SK-N-SH treated with all-trans-retinoic acid at 6 μM for 48 hours (cell line): Measurements from ENCODE around the gene RRP1.

Experiments
- ATAC-seq: fragments of 200-7000 bp; cut with Tn5 transposase; 3 replicates; pipeline ENCODE4 v1.9.1; 2020; ENCODE audit warnings: mild to moderate bottlenecking, moderate library complexity
- ARNTL ChIP-seq: fragments of 450-650 bp; formaldehyde crosslinking; IDR thresholded peaks from 2 replicates; pipeline ENCODE4 v1.5.0; 2020; ENCODE audit warnings: low read depth, mild to moderate bottlenecking, moderate library complexity, borderline replicate concordance
- CSDC2 ChIP-seq: fragments of 250-450 bp; sonication (Bioruptor Pico); IDR thresholded peaks from 2 replicates; pipeline ENCODE4 v1.5.0; 2020; ENCODE audit warnings: mild to moderate bottlenecking, moderate library complexity
- ESRRG ChIP-seq: fragments of 250-450 bp; sonication (Bioruptor Pico); IDR thresholded peaks from 2 replicates; pipeline ENCODE4 v1.6.1; 2021; ENCODE audit warnings: mild to moderate bottlenecking
- GLIS3 ChIP-seq: fragments of 250-450 bp; sonication (Bioruptor Pico); IDR thresholded peaks from 2 replicates; pipeline ENCODE4 v1.5.0; 2020; ENCODE audit warnings: mild to moderate bottlenecking, moderate library complexity
- ISL1 ChIP-seq: fragments of 250-450 bp; sonication (Bioruptor Pico); IDR thresholded peaks from 2 replicates; pipeline ENCODE4 v2.1.2; 2022; ENCODE audit warnings: mild to moderate bottlenecking, moderate library complexity
- OSR1 ChIP-seq: fragments of 250-450 bp; sonication (Bioruptor Pico); IDR thresholded peaks from 2 replicates; pipeline ENCODE4 v1.8.0; 2022; ENCODE audit warnings: moderate library complexity, mild to moderate bottlenecking, inconsistent platforms
- POU6F1 ChIP-seq: fragments of 250-450 bp; sonication (Bioruptor Pico); IDR thresholded peaks from 2 replicates; pipeline ENCODE4 v1.8.0; 2021; ENCODE audit warnings: low read depth, mild to moderate bottlenecking, moderate library complexity, borderline replicate concordance
- PPARA ChIP-seq: fragments of 250-450 bp; sonication (Bioruptor Pico); IDR thresholded peaks from 2 replicates; pipeline ENCODE4 v1.5.0; 2020; ENCODE audit warnings: mild to moderate bottlenecking, borderline replicate concordance
- RARB ChIP-seq: fragments of 250-450 bp; sonication (Bioruptor Pico); IDR thresholded peaks from 2 replicates; pipeline ENCODE4 v1.8.0; 2021; ENCODE audit warnings: mild to moderate bottlenecking, moderate library complexity
- SNAI2 ChIP-seq: fragments of 250-450 bp; sonication (Bioruptor Pico); IDR thresholded peaks from 2 replicates; pipeline ENCODE4 v1.5.0; 2020; ENCODE audit warnings: mild to moderate bottlenecking, moderate library complexity
- TCF4 ChIP-seq: fragments of 250-450 bp; sonication (Bioruptor Pico); IDR thresholded peaks from 2 replicates; pipeline ENCODE4 v1.8.0; 2021; ENCODE audit warnings: mild to moderate bottlenecking, moderate library complexity, borderline replicate concordance
- TOX ChIP-seq: fragments of 250-450 bp; sonication (Bioruptor Pico); IDR thresholded peaks from 2 replicates; pipeline ENCODE4 v1.8.0; 2021; ENCODE audit warnings: mild to moderate bottlenecking, moderate library complexity, borderline replicate concordance
- TSHZ2 ChIP-seq: fragments of 250-450 bp; sonication (Bioruptor Pico); IDR thresholded peaks from 2 replicates; pipeline ENCODE4 v1.5.0; 2020; ENCODE audit warnings: mild to moderate bottlenecking, moderate library complexity
- ZC3H10 ChIP-seq: fragments of 250-450 bp; sonication (Bioruptor Pico); IDR thresholded peaks from 2 replicates; pipeline ENCODE4 v1.5.1; 2021; ENCODE audit warnings: mild to moderate bottlenecking, moderate library complexity
- ZFP30 ChIP-seq: fragments of 450-650 bp; formaldehyde crosslinking; IDR thresholded peaks from 2 replicates; pipeline ENCODE4 v1.5.0; 2022; ENCODE audit warnings: mild to moderate bottlenecking, moderate library complexity
- ZNF70 ChIP-seq: fragments of 450-650 bp; formaldehyde crosslinking; IDR thresholded peaks from 2 replicates; pipeline ENCODE4 v1.5.0; 2020; ENCODE audit warnings: mild to moderate bottlenecking, moderate library complexity
- ZNF8 ChIP-seq: fragments of 450-650 bp; formaldehyde crosslinking; IDR thresholded peaks from 2 replicates; pipeline ENCODE4 v1.5.0; 2020; ENCODE audit warnings: mild to moderate bottlenecking, moderate library complexity
- TF ChIP-seq, protein P1 (sequence below): fragments of 250-450 bp; sonication (Bioruptor Pico); IDR thresholded peaks from 2 replicates; pipeline ENCODE4 v1.8.0; 2020; ENCODE audit warnings: mild to moderate bottlenecking, moderate library complexity, borderline replicate concordance
- TF ChIP-seq, protein P2 (sequence below): fragments of 250-450 bp; sonication (Bioruptor Pico); IDR thresholded peaks from 2 replicates; pipeline ENCODE4 v1.5.1; 2020; ENCODE audit warnings: low read depth, mild to moderate bottlenecking, moderate library complexity

Gene RRP1

GRCh38 chr21:43775795-43776430 is 13.5 kb upstream of the RRP1 start, which contains the start of gene CSTB:
Gene CSTB (minus strand): TSS chr21:43776308. CDS start chr21:43776269, 39 bp downstream.
- ATAC-seq, result peak; percentile 86
- TF ChIP-seq ZNF70 (no peak), PPARA (CRISPR knock-in tag) (no peak), TSHZ2 (CRISPR knock-in tag) (no peak), ZFP30 (no peak), OSR1 (CRISPR knock-in tag) (no peak), ESRRG (CRISPR knock-in tag) (no peak), TCF4 (no peak)
- TF ChIP-seq, protein P1, sequence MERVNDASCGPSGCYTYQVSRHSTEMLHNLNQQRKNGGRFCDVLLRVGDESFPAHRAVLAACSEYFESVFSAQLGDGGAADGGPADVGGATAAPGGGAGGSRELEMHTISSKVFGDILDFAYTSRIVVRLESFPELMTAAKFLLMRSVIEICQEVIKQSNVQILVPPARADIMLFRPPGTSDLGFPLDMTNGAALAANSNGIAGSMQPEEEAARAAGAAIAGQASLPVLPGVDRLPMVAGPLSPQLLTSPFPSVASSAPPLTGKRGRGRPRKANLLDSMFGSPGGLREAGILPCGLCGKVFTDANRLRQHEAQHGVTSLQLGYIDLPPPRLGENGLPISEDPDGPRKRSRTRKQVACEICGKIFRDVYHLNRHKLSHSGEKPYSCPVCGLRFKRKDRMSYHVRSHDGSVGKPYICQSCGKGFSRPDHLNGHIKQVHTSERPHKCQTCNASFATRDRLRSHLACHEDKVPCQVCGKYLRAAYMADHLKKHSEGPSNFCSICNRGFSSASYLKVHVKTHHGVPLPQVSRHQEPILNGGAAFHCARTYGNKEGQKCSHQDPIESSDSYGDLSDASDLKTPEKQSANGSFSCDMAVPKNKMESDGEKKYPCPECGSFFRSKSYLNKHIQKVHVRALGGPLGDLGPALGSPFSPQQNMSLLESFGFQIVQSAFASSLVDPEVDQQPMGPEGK, result no peak

GRCh38 chr21:43777953-43778352 is 11.4 kb upstream of the RRP1 start:
- no peak for ATAC-seq
- TF ChIP-seq GLIS3 (CRISPR knock-in tag) (no peak), PPARA (CRISPR knock-in tag) (no peak), CSDC2 (CRISPR knock-in tag) (no peak), TSHZ2 (CRISPR knock-in tag) (no peak), OSR1 (CRISPR knock-in tag) (no peak), TCF4 (no peak), ZNF8 (CRISPR knock-in tag) (no peak)
- TF ChIP-seq, all 23 proteins: peak for 0

- no peak for ATAC-seq
- TF ChIP-seq RARB (CRISPR knock-in tag) (no peak), ZNF70 (no peak)
These were observed 10.7 kb upstream of the RRP1 start for GRCh38 chr21:43778469-43779335.

DNA sequence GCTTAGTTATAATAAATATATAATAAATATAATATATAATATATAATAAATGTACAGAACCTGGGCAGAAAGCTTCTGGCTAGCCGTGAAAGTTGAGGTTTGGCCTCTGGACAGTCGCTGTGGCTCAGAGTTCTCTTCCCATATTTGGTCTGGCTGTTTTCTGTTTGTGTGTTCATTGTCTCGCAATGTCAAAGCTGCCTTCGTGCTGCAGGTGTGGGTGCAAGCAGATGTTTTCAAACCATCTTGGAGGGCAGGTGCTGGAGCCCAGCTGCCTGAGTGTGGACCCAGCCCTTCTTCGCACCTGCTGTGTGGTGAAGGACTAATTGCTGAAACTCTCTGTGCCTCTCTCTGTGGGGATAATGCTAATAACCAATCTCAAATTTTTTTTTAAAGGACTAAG is 9.7 kb upstream of the RRP1 start:
- TF ChIP-seq ARNTL (CRISPR knock-in tag), result no peak
- TF ChIP-seq ZC3H10 (CRISPR knock-in tag), result no peak
- TF ChIP-seq OSR1 (CRISPR knock-in tag), result no peak
- no peak for TF ChIP-seq ZFP30
- TF ChIP-seq, protein P2, sequence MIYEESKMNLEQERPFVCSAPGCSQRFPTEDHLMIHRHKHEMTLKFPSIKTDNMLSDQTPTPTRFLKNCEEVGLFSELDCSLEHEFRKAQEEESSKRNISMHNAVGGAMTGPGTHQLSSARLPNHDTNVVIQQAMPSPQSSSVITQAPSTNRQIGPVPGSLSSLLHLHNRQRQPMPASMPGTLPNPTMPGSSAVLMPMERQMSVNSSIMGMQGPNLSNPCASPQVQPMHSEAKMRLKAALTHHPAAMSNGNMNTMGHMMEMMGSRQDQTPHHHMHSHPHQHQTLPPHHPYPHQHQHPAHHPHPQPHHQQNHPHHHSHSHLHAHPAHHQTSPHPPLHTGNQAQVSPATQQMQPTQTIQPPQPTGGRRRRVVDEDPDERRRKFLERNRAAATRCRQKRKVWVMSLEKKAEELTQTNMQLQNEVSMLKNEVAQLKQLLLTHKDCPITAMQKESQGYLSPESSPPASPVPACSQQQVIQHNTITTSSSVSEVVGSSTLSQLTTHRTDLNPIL (CRISPR knock-in tag), result no peak
- TF ChIP-seq TOX (CRISPR knock-in tag), result no peak
- TF ChIP-seq SNAI2 (CRISPR knock-in tag), result no peak
- no peak for TF ChIP-seq ISL1 (CRISPR knock-in tag)
- TF ChIP-seq POU6F1 (CRISPR knock-in tag), result no peak
- no peak for ATAC-seq
